Chondrocyte (in vitro differentiated cells): Measurements from ENCODE around the gene KLF3. TPM values are rescaled to one million over a fixed set of nuclear protein-coding genes. Genes with fewer than 3 reads are reported as not detected.

Experiments used
- DNase-seq: peaks from one replicate; pipeline ENCODE4 v3.0.0; 2021; ENCODE audit warnings: mixed read lengths, low spot score
- H3K27ac Mint-ChIP-seq: one replicate; pipeline ENCODE4 v1.8.0; 2021; ENCODE audit warnings: mild to moderate bottlenecking, moderate library complexity, mixed read lengths; ENCODE audit not compliant: unreplicated experiment
- H3K27me3 Mint-ChIP-seq: 2 replicates; pipeline ENCODE4 v1.8.0; 2021; ENCODE audit warnings: low read depth, mixed read lengths
- H3K36me3 Mint-ChIP-seq: 2 replicates; pipeline ENCODE4 v1.8.0; 2021; ENCODE audit warnings: low read depth, mixed read lengths
- H3K4me1 Mint-ChIP-seq: 2 replicates; pipeline ENCODE4 v1.8.0; 2021; ENCODE audit warnings: low read depth, mild to moderate bottlenecking, mixed read lengths
- H3K4me3 Mint-ChIP-seq: one replicate; pipeline ENCODE4 v1.8.0; 2021; ENCODE audit warnings: mild to moderate bottlenecking, moderate library complexity, mixed read lengths; ENCODE audit not compliant: unreplicated experiment
- H3K9me3 Mint-ChIP-seq: 2 replicates; pipeline ENCODE4 v1.8.0; 2021; ENCODE audit warnings: low read depth, mixed read lengths
- CTCF ChIP-seq: fragments of 200-600 bp; sonication (generic); IDR thresholded peaks from 2 replicates; pipeline ENCODE4 v1.5.0; 2021; ENCODE audit warnings: antibody characterized with exemption, mild to moderate bottlenecking, moderate library complexity
- total RNA-seq: library from RNA; stranded (reverse); gene quantifications from 3 replicates; pipeline ENCODE4 v1.2.1, GENCODE V29; 2021

KLF3 gene
- total RNA-seq, 1 donor from 2014 or later, result 26.4 TPM

GRCh38 chr4:38698176-38698575 lies 34.2 kb downstream of the KLF3 start:
- no peak overlapping the region for H3K27ac Mint-ChIP-seq
- no peaks in the 10 kb centered on the region for H3K27me3 Mint-ChIP-seq
- no peak for TF ChIP-seq CTCF
- H3K36me3 Mint-ChIP-seq, result peaks cover 42% of the 10 kb centered on the region
- peaks cover 27% of the 10 kb centered on the region for H3K4me1 Mint-ChIP-seq
- H3K9me3 Mint-ChIP-seq, result no peaks in the 10 kb centered on the region
- DNase-seq, result no peak
- H3K4me3 Mint-ChIP-seq, result no peak overlapping the region

- Mint-ChIP-seq H3K36me3 (peaks cover 42% of the 10 kb centered on the region), H3K4me3 (no peak overlapping the region), H3K4me1 (peaks cover 24% of the 10 kb centered on the region), H3K27ac (no peak overlapping the region), H3K27me3 (no peaks in the 10 kb centered on the region), H3K9me3 (no peaks in the 10 kb centered on the region)
- TF ChIP-seq CTCF, result no peak
- DNase-seq, result no peak
These were observed 35.1 kb downstream of the KLF3 start for GRCh38 chr4:38699112-38699511.

GRCh38 chr4:38703635-38704034 lies 39.6 kb downstream of the KLF3 start:
- H3K27me3 Mint-ChIP-seq, result no peaks in the 10 kb centered on the region
- no peaks in the 10 kb centered on the region for H3K9me3 Mint-ChIP-seq
- no peak for TF ChIP-seq CTCF
- no peak overlapping the region for H3K4me3 Mint-ChIP-seq
- no peak overlapping the region for H3K27ac Mint-ChIP-seq
- DNase-seq, result no peak
- H3K36me3 Mint-ChIP-seq, result peaks cover 5% of the 10 kb centered on the region
- peaks cover 9% of the 10 kb centered on the region for H3K4me1 Mint-ChIP-seq

GRCh38 chr4:38704622-38705154 lies 40.7 kb downstream of the KLF3 start:
- TF ChIP-seq CTCF, result no peak
- H3K4me1 Mint-ChIP-seq, result peaks cover 9% of the 10 kb centered on the region
- no peaks in the 10 kb centered on the region for H3K27me3 Mint-ChIP-seq
- H3K36me3 Mint-ChIP-seq, result no peaks in the 10 kb centered on the region
- no peak overlapping the region for H3K4me3 Mint-ChIP-seq
- no peak overlapping the region for H3K27ac Mint-ChIP-seq
- no peak for DNase-seq
- no peaks in the 10 kb centered on the region for H3K9me3 Mint-ChIP-seq

GRCh38 chr4:38706301-38706700 lies 42.3 kb downstream of the KLF3 start:
- H3K27me3 Mint-ChIP-seq, result no peaks in the 10 kb centered on the region
- no peak for DNase-seq
- H3K4me3 Mint-ChIP-seq, result no peak overlapping the region
- H3K9me3 Mint-ChIP-seq, result no peaks in the 10 kb centered on the region
- no peak for TF ChIP-seq CTCF
- H3K36me3 Mint-ChIP-seq, result no peaks in the 10 kb centered on the region
- H3K27ac Mint-ChIP-seq, result no peak overlapping the region
- peaks cover 5% of the 10 kb centered on the region for H3K4me1 Mint-ChIP-seq
